Esophagus squamous epithelium (tissue), 5 donors: ENCODE results near the gene VCL. TPM values are rescaled to one million over a fixed set of nuclear protein-coding genes. Genes with fewer than 3 reads are reported as not detected.
A peak's percentile ranks its signal among the peaks of the same experiment; 100 is the strongest.
"Not testable (repeated sequence)": the region's sequence is repeated elsewhere in the genome, so short reads cannot be mapped to it uniquely, and the experiment has no call there.

Experiments used
- DNase-seq: peaks from one replicate; lab custom pipeline; 2025; lab: John Stamatoyannopoulos, UW
- H3K27ac ChIP-seq, 4 donors: fragments of 200-600 bp; sonication (generic); one replicate each; pipeline ENCODE4 v1.5.1; 2016 to 2019; ENCODE audit warnings: mild to moderate bottlenecking in 1 of 4
- H3K27me3 ChIP-seq, 4 donors: fragments of 200-600 bp; sonication (generic); 1 replicate in 3 of 4; 2 replicates in 1 of 4; pipeline versions ENCODE4 v1.5.1 to v1.6.0; 2017 to 2021; ENCODE audit warnings: antibody characterized with exemption in 1 of 4
- H3K36me3 ChIP-seq, 3 donors: fragments of 200-600 bp; sonication (generic); one replicate each; pipeline ENCODE4 v1.5.1; 2016 to 2019
- H3K4me1 ChIP-seq, 3 donors: fragments of 200-600 bp; sonication (generic); one replicate each; pipeline ENCODE4 v1.5.1; 2017 to 2019
- H3K4me3 ChIP-seq, 4 donors: fragments of 200-600 bp; sonication (generic); 1 replicate in 3 of 4; 2 replicates in 1 of 4; pipeline ENCODE4 v1.5.1; 2016 to 2019; ENCODE audit warnings: mild to moderate bottlenecking in 2 of 4, moderate library complexity in 1 of 4
- H3K9me3 ChIP-seq, 3 donors: fragments of 200-600 bp; sonication (generic); one replicate each; pipeline ENCODE4 v1.5.1; 2016 to 2019
- POLR2A ChIP-seq, 4 donors: fragments of 450-650 bp; IDR thresholded peaks; one replicate each; pipeline ENCODE4 v1.6.1; 2017; ENCODE audit warnings: antibody characterized with exemption in 4 of 4, mild to moderate bottlenecking in 4 of 4, moderate library complexity in 3 of 4
- WGBS, 2 donors: methylation state at CpG; one replicate each; pipeline ENCODE4 v1.1.5; 2018; 5-methylcytosine and 5-hydroxymethylcytosine counted together
- intact Hi-C: fragments of 100-400 bp; cut with DNase I; formaldehyde crosslinking; loops from one replicate; pipeline ENCODE4 v1.15.0; 2022
- total RNA-seq, 4 donors: library from RNA; depleted of rRNA; stranded (reverse); fragments of >200 nt; gene quantifications; one replicate each; pipeline ENCODE4 v1.1.0, GENCODE V29; 2016
- TF ChIP-seq, protein P1 (sequence below), 6 experiments: fragments of 450-650 bp in 4 of 6; fragments of 200-600 bp in 2 of 6; sonication (generic) in 2 of 6; IDR thresholded peaks; one replicate each; pipeline ENCODE4 v1.5.1; 2016 to 2019; ENCODE audit warnings: antibody characterized with exemption in 6 of 6, mild to moderate bottlenecking in 4 of 6, moderate library complexity in 4 of 6
- donor health status: DM: yes; HTN: yes; CAD: no.

The VCL gene
- total RNA-seq, 4 donors from 2014 or later = 64.8 to 143 (median 75.0) TPM

DNA sequence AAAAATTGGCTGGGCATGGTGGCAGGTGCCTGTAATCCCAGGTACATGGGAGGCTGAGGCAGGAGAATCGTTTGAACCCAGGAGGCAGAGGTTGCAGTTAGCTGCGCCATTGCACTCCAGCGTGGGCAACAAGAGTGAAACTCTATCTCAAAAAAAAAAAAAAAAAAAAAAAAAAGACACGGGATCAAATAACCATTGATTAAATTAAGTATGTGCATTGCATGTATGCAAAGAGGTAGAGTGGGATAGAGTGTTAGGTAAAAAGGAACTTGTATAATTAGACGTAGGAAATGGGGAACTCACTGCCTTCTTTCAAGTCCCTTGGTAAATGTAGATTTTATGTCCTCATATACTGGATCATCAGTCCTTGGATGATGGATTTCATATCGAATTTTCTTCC lies 13.1 kb downstream of the VCL start:
- peaks cover 0 to 64% (median 29%) of the 10 kb centered on the region in 3 donors for H3K4me1 ChIP-seq
- WGBS, 2 donors = 78 to 81% methylated on average over 6 of the region's 6 CpGs

DNA sequence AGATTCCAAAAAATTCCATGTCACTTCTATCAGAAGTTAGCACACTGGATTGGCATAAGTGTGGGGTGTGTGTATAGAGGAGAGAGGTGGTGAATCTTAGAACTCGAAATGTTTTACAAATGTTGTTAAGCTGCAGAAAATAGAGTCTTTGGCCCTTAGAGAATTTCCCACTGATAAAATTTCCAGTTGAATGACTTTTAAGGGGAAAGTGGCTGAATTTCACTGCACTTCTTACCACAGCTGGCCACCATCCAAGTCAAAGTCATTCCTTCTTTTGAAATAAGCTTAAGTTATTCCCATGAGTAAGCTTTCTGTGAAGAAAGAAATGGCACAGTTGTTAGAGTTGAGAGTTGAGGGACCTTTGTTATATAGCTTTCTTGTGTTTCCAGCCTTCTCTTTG lies 13.9 kb downstream of the VCL start:
- TF ChIP-seq, protein P1, sequence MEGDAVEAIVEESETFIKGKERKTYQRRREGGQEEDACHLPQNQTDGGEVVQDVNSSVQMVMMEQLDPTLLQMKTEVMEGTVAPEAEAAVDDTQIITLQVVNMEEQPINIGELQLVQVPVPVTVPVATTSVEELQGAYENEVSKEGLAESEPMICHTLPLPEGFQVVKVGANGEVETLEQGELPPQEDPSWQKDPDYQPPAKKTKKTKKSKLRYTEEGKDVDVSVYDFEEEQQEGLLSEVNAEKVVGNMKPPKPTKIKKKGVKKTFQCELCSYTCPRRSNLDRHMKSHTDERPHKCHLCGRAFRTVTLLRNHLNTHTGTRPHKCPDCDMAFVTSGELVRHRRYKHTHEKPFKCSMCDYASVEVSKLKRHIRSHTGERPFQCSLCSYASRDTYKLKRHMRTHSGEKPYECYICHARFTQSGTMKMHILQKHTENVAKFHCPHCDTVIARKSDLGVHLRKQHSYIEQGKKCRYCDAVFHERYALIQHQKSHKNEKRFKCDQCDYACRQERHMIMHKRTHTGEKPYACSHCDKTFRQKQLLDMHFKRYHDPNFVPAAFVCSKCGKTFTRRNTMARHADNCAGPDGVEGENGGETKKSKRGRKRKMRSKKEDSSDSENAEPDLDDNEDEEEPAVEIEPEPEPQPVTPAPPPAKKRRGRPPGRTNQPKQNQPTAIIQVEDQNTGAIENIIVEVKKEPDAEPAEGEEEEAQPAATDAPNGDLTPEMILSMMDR (IDR thresholded peaks at IDR 0.05) = no peak
- no peak for TF ChIP-seq POLR2A (IDR thresholded peaks at IDR 0.05)
- H3K36me3 ChIP-seq = no peaks in the 10 kb centered on the region
- intact Hi-C loops = no loop called here
- no peaks in the 10 kb centered on the region for H3K27me3 ChIP-seq
- 21 to 43% methylated on average over 1 of the region's 1 CpG for WGBS, 2 donors
- no peaks in the 10 kb centered on the region for H3K9me3 ChIP-seq
- no peak for DNase-seq
- peaks cover 0 to 64% (median 29%) of the 10 kb centered on the region in 3 donors for H3K4me1 ChIP-seq
- no peak overlapping the region for H3K4me3 ChIP-seq
- H3K27ac ChIP-seq = peak overlapping the region in 2 of 4 donors; percentile 1 to 38

More for the DNA sequence above, 13.1 kb downstream of the VCL start:
- Histone ChIP-seq H3K4me3 (no peak overlapping the region), H3K27me3 (no peaks in the 10 kb centered on the region), H3K36me3 (no peaks in the 10 kb centered on the region), H3K9me3 (no peaks in the 10 kb centered on the region), H3K27ac (peak overlapping the region in 1 of 4 donors; percentile 38)
- TF ChIP-seq POLR2A (IDR thresholded peaks at IDR 0.05) = no peak
- TF ChIP-seq, protein P1 (IDR thresholded peaks at IDR 0.05) = no peak
- intact Hi-C loops = no loop called here
- no peak for DNase-seq

DNA sequence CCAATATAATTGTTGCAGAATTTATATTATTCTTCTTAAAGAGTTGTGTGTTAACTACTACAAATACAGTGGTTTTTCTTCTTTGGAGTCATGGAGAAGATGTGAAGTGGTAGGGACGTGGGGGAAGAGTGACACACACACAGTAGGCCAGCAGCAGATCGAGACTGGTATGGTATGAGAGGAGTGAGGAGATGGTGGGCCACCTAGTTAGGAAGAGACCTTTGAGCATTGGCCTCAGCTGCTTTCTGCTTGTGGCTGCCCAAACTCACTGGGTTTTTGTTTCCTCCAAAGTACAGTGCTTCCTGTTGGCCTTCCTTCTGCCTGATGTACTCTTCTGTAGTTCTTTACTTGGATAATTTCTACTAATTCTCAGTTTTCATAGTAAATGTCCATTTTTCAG lies 14.6 kb downstream of the VCL start:
- Histone ChIP-seq H3K27me3 (no peaks in the 10 kb centered on the region), H3K36me3 (no peaks in the 10 kb centered on the region), H3K4me3 (no peak overlapping the region), H3K4me1 (peaks cover 0 to 63% (median 29%) of the 10 kb centered on the region in 3 donors), H3K9me3 (no peaks in the 10 kb centered on the region), H3K27ac (peak overlapping the region in 1 of 4 donors; percentile 38)
- WGBS, 2 donors = 83 to 85% methylated on average over 2 of the region's 2 CpGs
- TF ChIP-seq POLR2A (IDR thresholded peaks at IDR 0.05) = no peak
- TF ChIP-seq, protein P1 (IDR thresholded peaks at IDR 0.05) = no peak
- DNase-seq = no peak
- intact Hi-C loops = no loop called here

DNA sequence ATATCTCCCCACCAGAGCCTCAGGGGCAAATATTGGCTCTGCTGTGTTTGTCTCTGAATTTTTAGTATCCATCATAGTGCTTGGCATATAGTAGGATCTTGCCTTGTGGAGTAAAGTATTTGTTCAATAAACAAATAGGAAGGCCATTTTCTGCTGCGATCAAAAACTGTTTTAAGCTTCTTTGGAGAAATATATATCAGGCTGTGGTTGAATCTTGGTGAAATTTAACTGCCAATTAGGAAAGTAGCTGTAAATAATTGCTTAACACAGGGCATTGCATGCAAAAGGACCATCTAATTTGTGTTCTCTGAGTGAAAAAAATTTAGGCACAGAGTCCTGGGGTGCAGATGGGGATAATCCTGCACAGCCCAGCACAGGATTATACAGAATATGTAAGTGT lies 15.1 kb downstream of the VCL start:
- Histone ChIP-seq H3K4me3 (no peak overlapping the region), H3K36me3 (no peaks in the 10 kb centered on the region), H3K27ac (peak overlapping the region in 1 of 4 donors; percentile 38), H3K4me1 (peaks cover 0 to 61% (median 29%) of the 10 kb centered on the region in 3 donors), H3K9me3 (no peaks in the 10 kb centered on the region), H3K27me3 (no peaks in the 10 kb centered on the region)
- DNase-seq = no peak
- whole genome bisulfite sequencing, 2 donors = 82 to 88% methylated on average over 1 of the region's 1 CpG
- intact Hi-C loops = no loop called here
- TF ChIP-seq, protein P1 (IDR thresholded peaks at IDR 0.05) = no peak
- TF ChIP-seq POLR2A (IDR thresholded peaks at IDR 0.05) = no peak

DNA sequence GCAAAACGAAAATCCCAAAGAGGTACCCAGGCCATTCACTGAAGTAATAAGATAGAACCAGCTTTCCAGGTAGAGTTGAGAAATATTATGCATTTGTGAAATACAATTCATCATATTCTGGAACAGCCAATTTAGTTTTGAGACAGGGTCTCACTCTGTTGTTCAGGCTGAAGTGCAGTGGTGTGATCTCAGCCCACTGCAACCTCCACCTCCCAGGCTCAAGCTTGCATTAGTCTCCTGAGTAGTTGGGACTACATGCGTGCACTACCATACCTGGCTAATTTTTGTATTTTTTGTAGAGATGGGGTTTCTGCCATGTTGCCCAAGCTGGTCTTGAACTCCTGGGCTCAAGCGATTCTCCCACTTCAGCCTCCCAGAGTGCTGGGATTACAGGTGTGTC lies 16.7 kb downstream of the VCL start:
- H3K4me1 ChIP-seq = peaks cover 3 to 52% (median 22%) of the 10 kb centered on the region in 3 donors
- DNase-seq, intact Hi-C loops, H3K27me3 ChIP-seq, H3K9me3 ChIP-seq, H3K36me3 ChIP-seq, H3K4me3 ChIP-seq, H3K27ac ChIP-seq: not testable (repeated sequence)
- WGBS, 2 donors = 89 to 92% methylated on average over 3 of the region's 3 CpGs

- Histone ChIP-seq H3K27ac (peak overlapping the region in 1 of 4 donors; percentile 38), H3K9me3 (no peaks in the 10 kb centered on the region), H3K4me3 (no peak overlapping the region), H3K36me3 (no peaks in the 10 kb centered on the region), H3K4me1 (peaks cover 3 to 38% (median 13%) of the 10 kb centered on the region in 3 donors), H3K27me3 (no peaks in the 10 kb centered on the region)
- 70 to 79% methylated on average over 2 of the region's 2 CpGs for whole genome bisulfite sequencing, 2 donors
- intact Hi-C loops = no loop called here
- TF ChIP-seq, protein P1 (IDR thresholded peaks at IDR 0.05) = no peak
- no peak for TF ChIP-seq POLR2A (IDR thresholded peaks at IDR 0.05)
- DNase-seq = no peak
Observed at GRCh38 chr10:74018241-74018640, 20.3 kb downstream of the VCL start.
